NCI-H1436 (cell line): ENCODE measurements around the gene CXCL9.
"Not testable (repeated sequence)": the region's sequence is repeated elsewhere in the genome, so short reads cannot be mapped to it uniquely, and the experiment has no call there.

Experiments
- DNase-seq: peaks from one replicate; lab custom pipeline; 2025; lab: John Stamatoyannopoulos, UW

CXCL9 gene

DNA sequence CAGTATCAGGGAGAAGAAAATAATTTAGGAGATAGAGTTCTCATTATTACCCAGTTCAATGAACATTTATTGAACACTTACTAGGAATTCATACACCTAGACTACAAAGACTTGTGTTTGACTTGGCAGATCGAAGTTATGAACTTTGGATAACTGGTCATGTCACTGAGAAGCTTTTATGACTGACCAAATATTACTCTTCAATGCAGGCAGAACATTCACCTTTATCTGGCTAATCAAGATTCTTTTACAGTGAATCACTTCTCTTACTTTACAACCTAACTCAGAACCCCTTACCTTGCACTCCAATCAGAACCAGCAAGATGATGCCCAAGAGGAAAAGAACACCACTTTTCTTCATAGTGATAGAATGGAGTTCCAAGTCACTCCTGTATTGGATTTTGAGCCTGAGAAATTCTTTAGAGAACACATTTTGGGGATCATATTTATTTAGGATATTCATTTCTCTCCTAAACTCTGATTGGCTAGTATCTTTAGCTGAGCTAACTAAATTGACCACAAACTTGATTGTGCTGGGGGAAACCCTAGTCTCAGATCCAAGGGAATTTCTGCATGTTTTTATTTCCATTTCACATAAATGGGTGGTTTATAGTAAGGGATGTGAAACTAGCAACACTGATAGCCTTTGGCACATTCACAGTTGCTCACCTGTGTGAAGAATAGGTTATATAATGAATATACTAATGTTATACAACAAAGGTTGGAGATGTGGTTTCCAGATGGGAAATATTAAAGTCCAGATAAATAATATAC lies at the start of gene CXCL9:
TSS of gene CXCL9 (minus strand) at position 421 of the 774 bp plus-strand sequence. CDS start at position 361, 60 bp downstream.
- DNase-seq, result no peak

- no peak for DNase-seq
Observed at GRCh38 chr4:76055421-76055820, 48.1 kb upstream of the CXCL9 start.

DNA sequence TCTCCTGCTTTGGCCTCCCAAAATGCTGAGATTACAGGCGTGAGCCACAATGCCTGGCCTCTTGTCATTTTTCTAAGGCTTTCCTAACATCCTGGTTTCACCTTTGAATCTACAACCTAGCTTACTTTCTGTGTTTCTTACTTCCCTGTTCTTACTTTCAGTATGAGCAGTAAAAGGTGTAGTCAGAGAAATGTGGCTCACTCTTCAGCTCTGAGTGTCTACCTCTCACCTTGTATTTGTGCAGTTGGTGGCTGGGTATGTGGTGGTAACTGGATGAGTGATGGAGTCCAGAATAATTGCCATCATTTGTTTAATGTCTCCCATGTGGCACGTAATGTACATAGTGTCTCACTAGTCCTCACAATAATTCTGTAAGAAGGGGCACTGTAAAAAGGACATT lies 47.7 kb upstream of the CXCL9 start:
- DNase-seq, result no peak

DNA sequence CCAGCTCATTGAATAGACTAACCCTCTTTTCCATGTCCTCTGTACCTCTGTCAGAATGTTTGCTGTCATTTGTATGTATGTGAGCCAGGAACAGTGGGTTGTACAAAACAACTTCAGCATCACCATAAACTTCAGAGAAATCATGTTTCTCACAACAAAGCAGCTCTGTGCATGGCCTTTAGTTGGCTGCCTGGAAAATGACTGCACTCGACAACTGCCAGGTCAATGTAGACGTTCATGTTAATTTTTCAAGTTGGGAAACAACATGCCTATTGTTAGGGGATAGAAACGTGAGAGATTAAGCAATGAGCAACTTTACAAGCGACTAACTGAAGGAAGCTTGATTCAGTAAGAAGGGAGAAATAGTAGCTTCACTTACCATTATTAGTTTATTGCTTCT lies 46.4 kb upstream of the CXCL9 start:
- no peak for DNase-seq

DNA sequence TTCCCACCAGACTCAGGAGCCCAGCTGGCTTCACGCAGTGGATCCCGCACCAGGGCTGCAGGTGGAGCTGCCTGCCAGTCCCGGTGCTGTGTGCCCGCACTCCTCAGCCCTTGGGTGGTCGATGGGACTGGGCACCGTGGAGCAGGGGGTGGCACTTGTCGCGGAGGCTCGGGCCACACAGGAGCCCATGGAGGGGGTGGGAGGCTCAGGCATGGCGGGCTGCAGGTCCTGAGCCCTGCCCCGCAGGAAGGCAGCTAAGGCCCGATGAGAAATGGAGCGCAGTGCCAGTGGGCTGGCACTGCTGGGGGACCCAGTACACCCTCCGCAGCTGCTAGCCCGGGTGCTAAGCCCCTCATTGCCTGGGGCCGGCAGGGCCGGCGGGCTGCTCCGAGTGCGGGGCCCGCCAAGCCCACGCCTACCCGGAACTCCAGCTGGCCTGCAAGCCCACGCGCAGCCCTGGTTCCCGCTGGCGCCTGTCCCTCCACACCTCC lies 43.3 kb upstream of the CXCL9 start:
- DNase-seq, result not testable (repeated sequence)

DNA sequence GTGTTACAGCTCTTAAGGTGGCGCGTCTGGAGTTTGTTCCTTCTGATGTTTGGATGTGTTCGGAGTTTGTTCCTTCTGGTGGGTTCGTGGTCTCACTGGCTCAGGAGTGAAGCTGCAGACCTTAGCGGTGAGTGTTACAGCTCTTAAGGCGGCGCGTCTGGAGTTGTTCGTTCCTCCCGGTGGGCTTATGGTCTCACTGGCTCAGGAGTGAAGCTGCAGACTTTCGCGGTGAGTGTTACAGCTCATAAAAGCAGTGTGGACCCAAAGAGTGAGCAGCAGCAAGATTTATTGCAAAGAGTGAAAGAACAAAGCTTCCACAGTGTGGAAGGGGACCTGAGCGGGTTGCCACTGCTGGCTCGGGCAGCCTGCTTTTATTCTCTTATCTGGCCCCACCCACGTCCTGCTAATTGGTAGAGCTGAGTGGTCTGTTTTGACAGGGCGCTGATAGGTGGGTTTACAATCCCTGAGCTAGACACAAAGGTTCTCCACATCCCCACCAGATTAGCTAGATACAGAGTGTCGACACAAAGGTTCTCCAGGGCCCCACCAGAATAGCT lies 42.6 kb upstream of the CXCL9 start:
- not testable (repeated sequence) for DNase-seq

DNA sequence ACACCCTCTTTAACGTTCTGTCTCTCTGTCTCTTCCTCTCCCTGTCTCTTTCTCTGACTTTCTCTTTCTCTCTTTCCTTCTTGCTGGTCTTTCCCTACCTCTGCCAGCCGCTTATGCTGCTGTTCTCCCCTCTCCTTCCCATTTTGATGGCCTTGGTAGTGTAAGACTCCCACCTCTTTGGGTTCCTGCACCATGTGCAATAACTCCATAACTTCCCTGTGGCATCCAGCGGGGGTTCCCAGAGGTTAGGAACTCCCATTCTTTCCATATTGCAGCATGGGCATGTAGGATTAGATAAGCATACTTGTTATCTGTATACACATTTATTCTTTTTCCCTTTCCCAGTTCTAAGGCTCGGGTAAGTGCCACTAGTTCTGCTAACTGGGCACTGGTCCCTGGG lies 37.4 kb upstream of the CXCL9 start:
- DNase-seq, result not testable (repeated sequence)

DNA sequence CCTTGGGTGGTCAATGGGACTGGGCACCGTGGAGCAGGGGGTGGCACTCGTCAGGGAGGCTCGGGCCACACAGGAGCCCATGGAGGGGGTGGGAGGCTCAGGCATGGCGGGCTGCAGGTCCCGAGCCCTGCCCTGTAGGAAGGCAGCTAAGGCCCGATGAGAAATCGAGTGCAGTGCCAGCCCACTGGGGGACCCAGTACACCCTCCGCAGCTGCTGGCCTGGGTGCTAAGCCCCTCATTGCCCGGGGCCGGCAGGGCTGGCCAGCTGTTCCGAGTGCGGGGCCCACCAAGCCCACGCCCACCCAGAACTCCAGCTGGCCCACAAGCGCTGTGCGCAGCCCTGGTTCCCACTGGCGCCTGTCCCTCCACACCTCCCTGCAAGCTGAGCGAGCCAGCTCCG lies 36.0 kb upstream of the CXCL9 start:
- not testable (repeated sequence) for DNase-seq

GRCh38 chr4:76042241-76042998 lies 35.1 kb upstream of the CXCL9 start:
- not testable (repeated sequence) for DNase-seq

GRCh38 chr4:76036855-76037254 lies 29.5 kb upstream of the CXCL9 start:
- no peak for DNase-seq

DNA sequence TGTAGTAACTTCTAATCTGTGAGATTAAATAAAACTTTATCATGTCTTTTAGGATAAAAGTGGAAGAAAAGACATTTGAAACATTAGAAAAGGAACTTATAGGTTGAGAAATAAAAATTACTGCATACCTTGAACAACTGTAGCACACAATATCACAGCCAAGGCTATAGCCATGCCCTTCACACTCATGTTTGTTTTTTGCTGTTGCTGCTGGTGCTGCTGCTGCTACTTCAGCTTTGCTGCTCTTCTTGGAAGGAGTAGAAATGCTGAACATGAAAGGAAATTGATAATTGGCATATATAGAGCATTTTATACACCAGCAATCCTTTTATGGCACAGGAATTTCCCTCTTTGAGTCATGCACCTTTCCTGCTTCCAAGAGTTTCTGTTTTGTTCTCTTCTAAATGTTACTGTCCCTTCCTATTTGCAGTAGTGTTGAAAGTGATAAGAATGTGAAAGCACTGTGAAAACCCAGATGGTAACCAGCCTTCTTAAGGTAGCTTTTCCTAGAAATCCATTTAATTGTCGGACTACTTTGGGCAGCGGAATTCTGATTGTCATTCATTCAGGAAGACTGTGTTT lies 28.6 kb upstream of the CXCL9 start, which contains the start of gene CXCL11:
TSS of gene CXCL11 (minus strand) at position 272 of the 582 bp plus-strand sequence. CDS start at position 189, 83 bp downstream.
- no peak for DNase-seq

DNA sequence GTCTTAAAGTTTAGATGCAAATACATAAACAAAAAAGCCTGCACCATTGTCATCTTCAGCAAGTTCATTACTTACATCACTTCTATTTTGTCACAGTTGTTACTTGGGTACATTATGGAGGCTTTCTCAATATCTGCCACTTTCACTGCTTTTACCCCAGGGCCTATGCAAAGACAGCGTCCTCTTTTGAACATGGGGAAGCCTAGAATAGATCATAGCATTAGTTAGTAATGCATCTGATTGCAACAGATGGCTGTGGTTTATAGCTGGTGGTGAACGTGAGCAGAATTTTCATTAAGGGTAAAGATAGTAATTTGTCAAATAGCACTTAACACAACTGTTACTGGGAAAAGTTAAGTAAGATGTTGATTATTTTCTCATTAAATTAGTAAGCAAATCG lies 27.8 kb upstream of the CXCL9 start:
- DNase-seq, result no peak

GRCh38 chr4:76029300-76029699 lies 22.0 kb upstream of the CXCL9 start:
- no peak for DNase-seq

DNA sequence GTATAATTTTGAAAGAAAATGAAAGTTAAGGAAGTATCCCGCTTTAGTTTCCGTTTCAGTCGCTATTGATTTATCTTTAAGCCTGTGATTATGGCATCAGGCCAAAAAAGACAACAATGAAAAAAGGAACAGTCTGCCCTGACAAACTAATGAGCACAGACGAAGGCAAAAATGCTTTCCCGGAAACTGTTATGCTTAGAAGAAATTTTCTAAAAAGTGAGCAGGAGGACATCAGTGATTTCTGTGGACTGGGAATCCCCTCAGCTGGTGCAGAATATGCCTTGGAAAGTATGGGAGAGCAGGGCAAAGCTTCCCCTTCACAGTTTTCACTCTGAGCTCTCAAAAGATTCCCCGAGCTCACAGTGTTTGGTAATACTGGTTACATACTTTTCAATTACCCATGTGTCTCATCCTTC lies 21.0 kb upstream of the CXCL9 start:
- no peak for DNase-seq

DNA sequence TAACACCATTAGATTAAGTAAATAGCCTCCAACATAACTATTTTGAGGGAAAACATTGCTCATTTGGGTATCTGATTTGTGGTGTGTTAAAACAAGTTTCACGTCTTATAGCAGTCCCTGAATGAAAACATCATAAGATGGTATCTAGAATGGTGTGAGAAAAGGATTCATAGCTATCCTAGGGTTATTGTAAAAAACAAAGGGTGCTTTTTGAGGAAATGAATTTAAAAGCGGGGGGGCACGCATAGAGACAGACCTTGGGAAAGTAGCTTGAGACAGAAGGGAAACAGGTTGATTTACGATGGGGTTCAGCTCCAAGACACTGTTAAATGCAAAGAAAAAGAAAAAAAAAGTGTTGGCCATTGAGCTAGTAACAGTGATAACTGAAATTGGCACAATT lies 16.8 kb upstream of the CXCL9 start:
- DNase-seq, result no peak

DNA sequence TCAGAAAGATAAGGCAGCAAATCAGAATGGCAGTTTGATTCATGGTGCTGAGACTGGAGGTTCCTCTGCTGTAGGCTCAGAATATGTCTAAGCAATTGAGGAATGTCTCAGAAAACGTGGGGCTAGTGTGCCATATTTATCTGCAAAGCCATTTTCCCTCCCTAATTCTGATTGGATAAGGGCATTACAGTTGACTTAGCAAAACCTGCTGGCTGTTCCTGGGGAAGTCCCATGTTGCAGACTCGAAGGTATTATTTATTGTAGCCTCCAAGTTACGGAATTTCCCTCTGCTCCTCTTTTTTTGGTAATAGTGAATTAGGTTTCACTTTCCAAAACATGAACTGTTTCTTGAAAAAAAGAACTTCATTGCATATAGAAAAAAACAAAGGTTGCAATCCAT lies 16.1 kb upstream of the CXCL9 start, which contains the start of gene CXCL10:
TSS of gene CXCL10 (minus strand) at position 109 of the 400 bp plus-strand sequence. CDS start at position 43, 66 bp downstream.
- DNase-seq, result no peak

- no peak for DNase-seq
Observed at GRCh38 chr4:76022677-76023076, 15.4 kb upstream of the CXCL9 start.

DNA sequence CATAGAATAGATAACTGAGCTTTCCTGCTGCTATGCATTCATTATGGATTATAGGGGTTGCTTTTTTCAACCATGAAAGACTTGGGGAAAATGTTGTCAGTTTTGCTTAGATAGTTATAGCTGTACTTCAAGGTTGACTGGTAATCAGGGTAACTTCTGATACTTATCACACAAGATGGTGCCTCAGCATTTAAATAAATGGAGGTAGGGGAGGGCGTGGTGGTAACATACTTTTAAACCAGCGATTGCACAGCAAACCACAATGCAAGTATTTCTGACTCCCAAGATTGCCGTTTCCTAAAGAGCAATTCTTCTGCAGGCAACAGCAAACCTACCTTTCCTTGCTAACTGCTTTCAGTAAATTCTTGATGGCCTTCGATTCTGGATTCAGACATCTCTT lies 14.7 kb upstream of the CXCL9 start:
- no peak for DNase-seq

GRCh38 chr4:76017056-76017686 lies 9.9 kb upstream of the CXCL9 start:
- DNase-seq, result no peak

DNA sequence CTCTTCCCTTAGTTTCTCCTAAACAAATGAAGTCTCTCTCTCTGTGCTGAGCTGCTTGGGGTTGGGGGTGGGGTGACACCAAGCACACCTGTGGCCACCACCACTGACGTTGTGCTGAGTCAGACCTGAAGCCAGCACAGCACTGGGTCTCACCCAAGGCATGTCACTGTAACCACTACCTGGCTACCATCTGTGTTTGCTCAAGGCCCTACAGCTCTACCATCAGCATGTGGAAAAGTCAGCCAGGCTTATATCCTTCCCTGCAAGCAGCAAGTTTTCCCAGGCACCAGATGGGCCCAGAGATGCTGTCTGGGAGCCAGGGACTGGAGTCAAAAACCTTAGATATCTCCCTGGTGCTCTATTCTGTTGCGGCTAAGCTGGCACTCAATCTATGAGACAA lies 9.1 kb upstream of the CXCL9 start:
- DNase-seq, result no peak

GRCh38 chr4:76013540-76013939 lies 6.2 kb upstream of the CXCL9 start:
- DNase-seq, result no peak

GRCh38 chr4:76012388-76012801 lies 5.1 kb upstream of the CXCL9 start:
- no peak for DNase-seq
